HG03575 (cell line): ENCODE results near the gene SERPINE1.

ENCODE experiments used
- ATAC-seq: cut with Tn5 transposase; IDR thresholded peaks from one replicate; pipeline ENCODE4 v1.9.1; 2021; ENCODE audit not compliant: unreplicated experiment, insufficient number of reproducible peaks, low FRiP score; ENCODE audit errors: extremely low read depth

Gene SERPINE1

GRCh38 chr7:101165958-101166647, 39.2 kb downstream of the SERPINE1 start:
- no peak for ATAC-seq

GRCh38 chr7:101166648-101166908, 39.7 kb downstream of the SERPINE1 start:
- no peak for ATAC-seq

GRCh38 chr7:101166909-101167644, 40.2 kb downstream of the SERPINE1 start:
- ATAC-seq: no peak

- ATAC-seq: no peak
Observed at GRCh38 chr7:101167645-101168411, 40.9 kb downstream of the SERPINE1 start.

GRCh38 chr7:101168412-101169049, 41.6 kb downstream of the SERPINE1 start:
- no peak for ATAC-seq

- no peak for ATAC-seq
Observed at GRCh38 chr7:101169110-101169837, 42.4 kb downstream of the SERPINE1 start.

- ATAC-seq: no peak
Observed at GRCh38 chr7:101169838-101170551, 43.1 kb downstream of the SERPINE1 start.

GRCh38 chr7:101170617-101171441, 43.9 kb downstream of the SERPINE1 start:
- ATAC-seq: no peak

- ATAC-seq: no peak
Observed at GRCh38 chr7:101171442-101171837, 44.5 kb downstream of the SERPINE1 start.

GRCh38 chr7:101172005-101172853, 45.3 kb downstream of the SERPINE1 start:
- no peak for ATAC-seq

GRCh38 chr7:101172854-101173751, 46.2 kb downstream of the SERPINE1 start:
- no peak for ATAC-seq

GRCh38 chr7:101173752-101174244, 46.9 kb downstream of the SERPINE1 start:
- ATAC-seq: no peak

- no peak for ATAC-seq
Observed at GRCh38 chr7:101174322-101174854, 47.5 kb downstream of the SERPINE1 start.

- ATAC-seq: no peak
Observed at GRCh38 chr7:101175664-101176063, 48.8 kb downstream of the SERPINE1 start.

GRCh38 chr7:101177644-101178043, 50.7 kb downstream of the SERPINE1 start:
- ATAC-seq: no peak
